GM23338 (cell line): ENCODE data around the gene GRIP2. TPM values are rescaled to one million over a fixed set of nuclear protein-coding genes. Genes with fewer than 3 reads are reported as not detected.

Source experiments
- ATAC-seq: fragments of 200-7000 bp; cut with Tn5 transposase; 3 replicates; pipeline ENCODE4 v1.9.1; 2020
- DNase-seq: peaks from one replicate; pipeline ENCODE4 v3.0.0-alpha.2; 2015; ENCODE audit warnings: low spot score
- H2AFZ ChIP-seq: fragments of 200-600 bp; sonication (generic); 2 replicates; pipeline ENCODE4 v1.8.0; 2016; ENCODE audit warnings: antibody characterized with exemption, mild to moderate bottlenecking, moderate library complexity
- H3F3A ChIP-seq: fragments of 200-600 bp; sonication (generic); replicated peaks from 2 replicates; pipeline ENCODE4 v1.8.0; 2017; ENCODE audit warnings: antibody characterized with exemption, mixed run types, low read depth
- H3K27ac ChIP-seq: fragments of 200-600 bp; sonication (generic); 2 replicates; pipeline ENCODE4 v1.6.1; 2016; ENCODE audit warnings: low read depth
- H3K27me3 ChIP-seq: fragments of 200-600 bp; sonication (generic); 2 replicates; pipeline ENCODE4 v1.8.0; 2016; ENCODE audit warnings: mild to moderate bottlenecking, mixed run types, moderate library complexity; ENCODE audit not compliant: insufficient read depth
- H3K36me3 ChIP-seq: fragments of 200-600 bp; sonication (generic); 2 replicates; pipeline ENCODE4 v1.8.0; 2016; ENCODE audit warnings: mild to moderate bottlenecking; ENCODE audit not compliant: insufficient read depth
- H3K4me1 ChIP-seq: fragments of 200-600 bp; sonication (generic); 2 replicates; pipeline ENCODE4 v1.8.0; 2016; ENCODE audit warnings: mild to moderate bottlenecking, moderate library complexity; ENCODE audit not compliant: insufficient read depth
- H3K4me2 ChIP-seq: fragments of 200-600 bp; sonication (generic); 2 replicates; pipeline ENCODE4 v1.7.1; 2017; ENCODE audit warnings: mixed run types
- H3K4me3 ChIP-seq: fragments of 200-600 bp; sonication (generic); 2 replicates; pipeline ENCODE4 v1.6.1; 2016; ENCODE audit warnings: mixed run types
- H3K79me2 ChIP-seq: fragments of 200-600 bp; sonication (generic); replicated peaks from 2 replicates; pipeline ENCODE4 v1.8.0; 2017; ENCODE audit warnings: mild to moderate bottlenecking; ENCODE audit not compliant: insufficient read depth
- H3K9me2 ChIP-seq: fragments of 200-600 bp; sonication (generic); 2 replicates; pipeline ENCODE4 v1.8.0; 2017; ENCODE audit not compliant: insufficient read depth
- H4K20me1 ChIP-seq: fragments of 200-600 bp; sonication (generic); replicated peaks from 2 replicates; pipeline ENCODE4 v1.8.0; 2017; ENCODE audit warnings: mild to moderate bottlenecking; ENCODE audit not compliant: insufficient read depth
- H3K27ac Mint-ChIP-seq: 2 replicates; pipeline ENCODE4 v1.8.0; 2020; ENCODE audit warnings: inconsistent platforms, mild to moderate bottlenecking, moderate library complexity, mixed read lengths
- H3K27me3 Mint-ChIP-seq: 3 replicates; pipeline ENCODE4 v1.8.0; 2022; ENCODE audit warnings: low read depth, mild to moderate bottlenecking, moderate library complexity, mixed read lengths, inconsistent platforms; ENCODE audit not compliant: insufficient read depth, poor library complexity
- H3K36me3 Mint-ChIP-seq: 3 replicates; pipeline ENCODE4 v1.8.0; 2021; ENCODE audit warnings: low read depth, mild to moderate bottlenecking, inconsistent platforms, moderate library complexity, mixed read lengths
- H3K4me1 Mint-ChIP-seq: 3 replicates; pipeline ENCODE4 v1.8.0; 2020; ENCODE audit warnings: mild to moderate bottlenecking, inconsistent platforms, mixed read lengths
- H3K4me3 Mint-ChIP-seq: 3 replicates; pipeline ENCODE4 v1.8.0; 2021; ENCODE audit warnings: moderate library complexity, mild to moderate bottlenecking, inconsistent platforms, mixed read lengths
- H3K9me3 Mint-ChIP-seq: 3 replicates; pipeline ENCODE4 v1.8.0; 2020; ENCODE audit warnings: moderate library complexity, mild to moderate bottlenecking, inconsistent platforms, mixed read lengths
- CREB1 ChIP-seq: fragments of 250-450 bp; sonication (Bioruptor Pico); IDR thresholded peaks from 2 replicates; pipeline ENCODE4 v1.5.0; 2020; ENCODE audit warnings: low read depth, mild to moderate bottlenecking, moderate library complexity
- CTCF ChIP-seq, 2 experiments: fragments of 200-600 bp in 1 of 2; sonication (generic) in 1 of 2; conservative IDR thresholded peaks; 2 replicates each; pipeline versions ENCODE4 v1.5.1 to v1.6.1; 2016 to 2017; ENCODE audit warnings: antibody characterized with exemption in 2 of 2, low read depth in 2 of 2, mild to moderate bottlenecking in 2 of 2, moderate library complexity in 1 of 2
- EZH2 ChIP-seq: fragments of 200-600 bp; sonication (generic); IDR thresholded peaks from one replicate; pipeline ENCODE4 v1.8.0; 2017; ENCODE audit warnings: antibody characterized with exemption, mild to moderate bottlenecking, low read depth; ENCODE audit not compliant: unreplicated experiment
- EZH2phosphoT487 ChIP-seq: fragments of 200-600 bp; sonication (generic); IDR thresholded peaks from one replicate; pipeline ENCODE4 v1.8.1; 2018; ENCODE audit warnings: antibody characterized with exemption; ENCODE audit not compliant: unreplicated experiment
- JUNB ChIP-seq: IDR thresholded peaks from one replicate; pipeline ENCODE4 v1.6.1; 2016; ENCODE audit warnings: antibody characterized with exemption; ENCODE audit not compliant: unreplicated experiment
- NANOG ChIP-seq: IDR thresholded peaks from 2 replicates; pipeline ENCODE4 v1.6.1; 2016; ENCODE audit warnings: antibody characterized with exemption, borderline replicate concordance
- POLR2AphosphoS5 ChIP-seq: IDR thresholded peaks from 2 replicates; pipeline ENCODE4 v1.6.1; 2016; ENCODE audit warnings: antibody characterized with exemption, low read depth
- STAT1 ChIP-seq: IDR thresholded peaks from one replicate; pipeline ENCODE4 v1.6.1; 2016; ENCODE audit warnings: antibody characterized with exemption; ENCODE audit not compliant: unreplicated experiment
- ZNF114 ChIP-seq: fragments of 250-450 bp; sonication (Bioruptor Pico); IDR thresholded peaks from 2 replicates; pipeline ENCODE4 v1.5.0; 2020; ENCODE audit warnings: mild to moderate bottlenecking, moderate library complexity
- ZNF331 ChIP-seq: fragments of 250-450 bp; sonication (Bioruptor Pico); IDR thresholded peaks from 2 replicates; pipeline ENCODE4 v1.5.0; 2020; ENCODE audit warnings: low read depth, mild to moderate bottlenecking, moderate library complexity
- polyA plus RNA-seq: library from polyadenylated mRNA; unstranded; fragments of >200 nt; fragmentation: Nextera tagmentation; extraction: Ambion mirVana; gene quantifications from 2 replicates; pipeline ENCODE4 v1.2.1, GENCODE V29; 2016
- total RNA-seq: library from RNA; depleted of rRNA; stranded (reverse); fragments of >200 nt; shearing (Covaris generic); gene quantifications from 2 replicates; pipeline ENCODE4 v1.2.3, GENCODE V29; 2014
- TF ChIP-seq, protein P1 (sequence below): fragments of 250-450 bp; sonication (Bioruptor Pico); IDR thresholded peaks from 2 replicates; pipeline ENCODE4 v1.5.0; 2020; ENCODE audit warnings: mild to moderate bottlenecking, moderate library complexity
- TF ChIP-seq, protein P2 (sequence below): IDR thresholded peaks from 2 replicates; pipeline ENCODE4 v1.6.1; 2016; ENCODE audit warnings: antibody characterized with exemption
- TF ChIP-seq, protein P3 (sequence below): IDR thresholded peaks from one replicate; pipeline ENCODE4 v1.6.1; 2018; ENCODE audit warnings: antibody characterized with exemption; ENCODE audit not compliant: unreplicated experiment

Gene GRIP2
- total and polyA plus RNA-seq, 2 experiments from 2014 or later, result 3.6 to 5.8 TPM

DNA sequence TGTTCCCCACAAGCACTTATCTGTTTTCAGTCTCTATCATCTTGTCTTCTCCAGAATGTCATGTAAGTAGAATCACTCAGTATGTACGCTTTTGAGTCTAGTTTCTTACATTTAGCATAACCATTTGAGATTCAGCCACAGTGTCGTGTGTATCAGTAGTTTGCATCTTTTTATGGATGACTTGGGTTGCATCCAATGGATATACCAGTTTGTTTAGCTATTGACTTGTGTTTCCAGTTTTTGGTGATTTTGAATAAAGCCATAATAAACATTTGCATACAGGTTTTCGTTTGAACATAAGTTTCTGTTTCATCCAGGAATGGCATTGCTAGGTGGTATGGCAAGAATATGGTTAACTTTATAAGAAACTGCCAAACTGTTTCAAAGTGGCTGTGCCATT, 12.1 kb downstream of the GRIP2 start:
- no peak overlapping the region for H3K4me2 ChIP-seq
- Mint-ChIP-seq H3K4me3 (no peak overlapping the region), H3K36me3 (0 out of 3 replicates have a peak, but pooled peaks cover 2% of the 10 kb centered on the region), H3K27ac (no peak overlapping the region), H3K9me3 (peaks cover 5% of the 10 kb centered on the region; the same call in 1 of the 3 replicates), H3K4me1 (peaks cover 33% of the 10 kb centered on the region), H3K27me3 (peaks cover 4% of the 10 kb centered on the region)
- TF ChIP-seq, protein P1, sequence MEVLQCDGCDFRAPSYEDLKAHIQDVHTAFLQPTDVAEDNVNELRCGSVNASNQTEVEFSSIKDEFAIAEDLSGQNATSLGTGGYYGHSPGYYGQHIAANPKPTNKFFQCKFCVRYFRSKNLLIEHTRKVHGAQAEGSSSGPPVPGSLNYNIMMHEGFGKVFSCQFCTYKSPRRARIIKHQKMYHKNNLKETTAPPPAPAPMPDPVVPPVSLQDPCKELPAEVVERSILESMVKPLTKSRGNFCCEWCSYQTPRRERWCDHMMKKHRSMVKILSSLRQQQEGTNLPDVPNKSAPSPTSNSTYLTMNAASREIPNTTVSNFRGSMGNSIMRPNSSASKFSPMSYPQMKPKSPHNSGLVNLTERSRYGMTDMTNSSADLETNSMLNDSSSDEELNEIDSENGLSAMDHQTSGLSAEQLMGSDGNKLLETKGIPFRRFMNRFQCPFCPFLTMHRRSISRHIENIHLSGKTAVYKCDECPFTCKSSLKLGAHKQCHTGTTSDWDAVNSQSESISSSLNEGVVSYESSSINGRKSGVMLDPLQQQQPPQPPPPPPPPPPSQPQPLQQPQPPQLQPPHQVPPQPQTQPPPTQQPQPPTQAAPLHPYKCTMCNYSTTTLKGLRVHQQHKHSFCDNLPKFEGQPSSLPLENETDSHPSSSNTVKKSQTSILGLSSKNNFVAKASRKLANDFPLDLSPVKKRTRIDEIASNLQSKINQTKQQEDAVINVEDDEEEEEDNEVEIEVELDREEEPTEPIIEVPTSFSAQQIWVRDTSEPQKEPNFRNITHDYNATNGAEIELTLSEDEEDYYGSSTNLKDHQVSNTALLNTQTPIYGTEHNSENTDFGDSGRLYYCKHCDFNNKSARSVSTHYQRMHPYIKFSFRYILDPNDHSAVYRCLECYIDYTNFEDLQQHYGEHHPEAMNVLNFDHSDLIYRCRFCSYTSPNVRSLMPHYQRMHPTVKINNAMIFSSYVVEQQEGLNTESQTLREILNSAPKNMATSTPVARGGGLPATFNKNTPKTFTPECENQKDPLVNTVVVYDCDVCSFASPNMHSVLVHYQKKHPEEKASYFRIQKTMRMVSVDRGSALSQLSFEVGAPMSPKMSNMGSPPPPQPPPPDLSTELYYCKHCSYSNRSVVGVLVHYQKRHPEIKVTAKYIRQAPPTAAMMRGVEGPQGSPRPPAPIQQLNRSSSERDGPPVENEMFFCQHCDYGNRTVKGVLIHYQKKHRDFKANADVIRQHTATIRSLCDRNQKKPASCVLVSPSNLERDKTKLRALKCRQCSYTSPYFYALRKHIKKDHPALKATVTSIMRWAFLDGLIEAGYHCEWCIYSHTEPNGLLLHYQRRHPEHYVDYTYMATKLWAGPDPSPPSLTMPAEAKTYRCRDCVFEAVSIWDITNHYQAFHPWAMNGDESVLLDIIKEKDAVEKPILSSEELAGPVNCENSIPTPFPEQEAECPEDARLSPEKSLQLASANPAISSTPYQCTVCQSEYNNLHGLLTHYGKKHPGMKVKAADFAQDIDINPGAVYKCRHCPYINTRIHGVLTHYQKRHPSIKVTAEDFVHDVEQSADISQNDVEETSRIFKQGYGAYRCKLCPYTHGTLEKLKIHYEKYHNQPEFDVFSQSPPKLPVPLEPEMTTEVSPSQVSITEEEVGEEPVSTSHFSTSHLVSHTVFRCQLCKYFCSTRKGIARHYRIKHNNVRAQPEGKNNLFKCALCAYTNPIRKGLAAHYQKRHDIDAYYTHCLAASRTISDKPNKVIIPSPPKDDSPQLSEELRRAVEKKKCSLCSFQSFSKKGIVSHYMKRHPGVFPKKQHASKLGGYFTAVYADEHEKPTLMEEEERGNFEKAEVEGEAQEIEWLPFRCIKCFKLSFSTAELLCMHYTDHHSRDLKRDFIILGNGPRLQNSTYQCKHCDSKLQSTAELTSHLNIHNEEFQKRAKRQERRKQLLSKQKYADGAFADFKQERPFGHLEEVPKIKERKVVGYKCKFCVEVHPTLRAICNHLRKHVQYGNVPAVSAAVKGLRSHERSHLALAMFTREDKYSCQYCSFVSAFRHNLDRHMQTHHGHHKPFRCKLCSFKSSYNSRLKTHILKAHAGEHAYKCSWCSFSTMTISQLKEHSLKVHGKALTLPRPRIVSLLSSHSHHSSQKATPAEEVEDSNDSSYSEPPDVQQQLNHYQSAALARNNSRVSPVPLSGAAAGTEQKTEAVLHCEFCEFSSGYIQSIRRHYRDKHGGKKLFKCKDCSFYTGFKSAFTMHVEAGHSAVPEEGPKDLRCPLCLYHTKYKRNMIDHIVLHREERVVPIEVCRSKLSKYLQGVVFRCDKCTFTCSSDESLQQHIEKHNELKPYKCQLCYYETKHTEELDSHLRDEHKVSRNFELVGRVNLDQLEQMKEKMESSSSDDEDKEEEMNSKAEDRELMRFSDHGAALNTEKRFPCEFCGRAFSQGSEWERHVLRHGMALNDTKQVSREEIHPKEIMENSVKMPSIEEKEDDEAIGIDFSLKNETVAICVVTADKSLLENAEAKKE (CRISPR knock-in tag), result no peak
- TF ChIP-seq EZH2, result no peak
- no peak for TF ChIP-seq ZNF331
- TF ChIP-seq NANOG, result no peak
- no peak for TF ChIP-seq CREB1 (CRISPR knock-in tag)
- TF ChIP-seq ZNF114 (CRISPR knock-in tag), result no peak
- no peak for TF ChIP-seq CTCF (conservative IDR thresholded peaks at IDR 0.05; ENCODE audit: low read depth in 2 of 2)
- TF ChIP-seq, protein P2, sequence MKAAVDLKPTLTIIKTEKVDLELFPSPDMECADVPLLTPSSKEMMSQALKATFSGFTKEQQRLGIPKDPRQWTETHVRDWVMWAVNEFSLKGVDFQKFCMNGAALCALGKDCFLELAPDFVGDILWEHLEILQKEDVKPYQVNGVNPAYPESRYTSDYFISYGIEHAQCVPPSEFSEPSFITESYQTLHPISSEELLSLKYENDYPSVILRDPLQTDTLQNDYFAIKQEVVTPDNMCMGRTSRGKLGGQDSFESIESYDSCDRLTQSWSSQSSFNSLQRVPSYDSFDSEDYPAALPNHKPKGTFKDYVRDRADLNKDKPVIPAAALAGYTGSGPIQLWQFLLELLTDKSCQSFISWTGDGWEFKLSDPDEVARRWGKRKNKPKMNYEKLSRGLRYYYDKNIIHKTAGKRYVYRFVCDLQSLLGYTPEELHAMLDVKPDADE, result no peak
- no peak for TF ChIP-seq JUNB
- no peak for TF ChIP-seq EZH2phosphoT487
- no peak for TF ChIP-seq STAT1
- TF ChIP-seq POLR2AphosphoS5, result no peak
- TF ChIP-seq, protein P3, sequence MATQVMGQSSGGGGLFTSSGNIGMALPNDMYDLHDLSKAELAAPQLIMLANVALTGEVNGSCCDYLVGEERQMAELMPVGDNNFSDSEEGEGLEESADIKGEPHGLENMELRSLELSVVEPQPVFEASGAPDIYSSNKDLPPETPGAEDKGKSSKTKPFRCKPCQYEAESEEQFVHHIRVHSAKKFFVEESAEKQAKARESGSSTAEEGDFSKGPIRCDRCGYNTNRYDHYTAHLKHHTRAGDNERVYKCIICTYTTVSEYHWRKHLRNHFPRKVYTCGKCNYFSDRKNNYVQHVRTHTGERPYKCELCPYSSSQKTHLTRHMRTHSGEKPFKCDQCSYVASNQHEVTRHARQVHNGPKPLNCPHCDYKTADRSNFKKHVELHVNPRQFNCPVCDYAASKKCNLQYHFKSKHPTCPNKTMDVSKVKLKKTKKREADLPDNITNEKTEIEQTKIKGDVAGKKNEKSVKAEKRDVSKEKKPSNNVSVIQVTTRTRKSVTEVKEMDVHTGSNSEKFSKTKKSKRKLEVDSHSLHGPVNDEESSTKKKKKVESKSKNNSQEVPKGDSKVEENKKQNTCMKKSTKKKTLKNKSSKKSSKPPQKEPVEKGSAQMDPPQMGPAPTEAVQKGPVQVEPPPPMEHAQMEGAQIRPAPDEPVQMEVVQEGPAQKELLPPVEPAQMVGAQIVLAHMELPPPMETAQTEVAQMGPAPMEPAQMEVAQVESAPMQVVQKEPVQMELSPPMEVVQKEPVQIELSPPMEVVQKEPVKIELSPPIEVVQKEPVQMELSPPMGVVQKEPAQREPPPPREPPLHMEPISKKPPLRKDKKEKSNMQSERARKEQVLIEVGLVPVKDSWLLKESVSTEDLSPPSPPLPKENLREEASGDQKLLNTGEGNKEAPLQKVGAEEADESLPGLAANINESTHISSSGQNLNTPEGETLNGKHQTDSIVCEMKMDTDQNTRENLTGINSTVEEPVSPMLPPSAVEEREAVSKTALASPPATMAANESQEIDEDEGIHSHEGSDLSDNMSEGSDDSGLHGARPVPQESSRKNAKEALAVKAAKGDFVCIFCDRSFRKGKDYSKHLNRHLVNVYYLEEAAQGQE, result no peak
- H3K27me3 ChIP-seq, result no peaks in the 10 kb centered on the region
- no peaks in the 10 kb centered on the region for H4K20me1 ChIP-seq
- H3K27ac ChIP-seq, result no peak overlapping the region
- ATAC-seq (no peak), DNase-seq (no peak)
- H3K36me3 ChIP-seq, result no peaks in the 10 kb centered on the region
- H3K4me3 ChIP-seq, result no peak overlapping the region
- peaks cover 33% of the 10 kb centered on the region for H3K4me1 ChIP-seq
- no peaks in the 10 kb centered on the region for H3K79me2 ChIP-seq
- no peaks in the 10 kb centered on the region for H3K9me2 ChIP-seq
- peaks cover 6% of the 10 kb centered on the region; the same call in 1 of the 2 replicates for H3F3A ChIP-seq
- no peak overlapping the region for H2AFZ ChIP-seq
